Measurements from ENCODE around the gene INPP5A.

DNA sequence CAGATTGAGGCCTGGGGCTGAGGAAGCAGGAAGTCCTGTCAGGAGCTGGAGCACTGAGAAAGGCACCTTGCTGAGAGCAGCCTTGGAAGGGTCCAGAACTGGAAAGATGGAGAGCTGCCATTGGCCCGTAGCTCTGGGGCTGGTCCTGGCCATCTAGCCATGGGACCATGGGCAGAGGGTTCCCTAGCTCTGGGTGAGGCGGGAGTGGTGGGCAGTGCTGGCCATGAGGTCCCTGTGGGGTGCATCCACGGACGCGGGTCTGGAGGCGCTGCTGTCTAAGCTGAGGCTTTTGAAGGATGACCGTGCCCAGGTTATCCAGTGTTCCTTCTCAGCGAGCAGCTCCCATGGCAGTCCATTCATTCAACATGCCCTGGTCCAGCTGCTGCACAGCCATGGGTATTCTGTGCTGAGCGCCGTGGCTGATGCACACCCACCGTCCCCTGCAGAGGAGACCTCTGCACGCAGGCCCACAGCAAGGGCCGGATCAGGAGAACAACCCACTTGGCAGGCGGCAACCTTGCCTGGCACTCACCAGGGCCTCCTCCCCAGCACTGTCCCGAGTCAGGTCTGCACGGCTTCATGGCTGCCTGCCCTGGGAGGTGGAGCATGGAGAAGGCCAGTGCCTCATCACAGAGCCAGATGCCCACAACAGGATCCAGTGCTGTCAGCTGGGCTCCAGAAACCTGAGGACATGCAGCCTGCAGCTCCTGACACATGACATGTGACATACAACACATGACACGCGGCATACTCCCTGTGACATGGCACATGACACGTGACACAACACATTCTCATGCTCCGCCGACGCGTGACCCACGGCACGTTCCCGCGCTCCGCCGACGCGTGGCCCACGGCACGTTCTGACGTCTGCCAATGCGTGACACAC is 121.9 kb downstream of the INPP5A start:
- TF ChIP-seq, protein P1, sequence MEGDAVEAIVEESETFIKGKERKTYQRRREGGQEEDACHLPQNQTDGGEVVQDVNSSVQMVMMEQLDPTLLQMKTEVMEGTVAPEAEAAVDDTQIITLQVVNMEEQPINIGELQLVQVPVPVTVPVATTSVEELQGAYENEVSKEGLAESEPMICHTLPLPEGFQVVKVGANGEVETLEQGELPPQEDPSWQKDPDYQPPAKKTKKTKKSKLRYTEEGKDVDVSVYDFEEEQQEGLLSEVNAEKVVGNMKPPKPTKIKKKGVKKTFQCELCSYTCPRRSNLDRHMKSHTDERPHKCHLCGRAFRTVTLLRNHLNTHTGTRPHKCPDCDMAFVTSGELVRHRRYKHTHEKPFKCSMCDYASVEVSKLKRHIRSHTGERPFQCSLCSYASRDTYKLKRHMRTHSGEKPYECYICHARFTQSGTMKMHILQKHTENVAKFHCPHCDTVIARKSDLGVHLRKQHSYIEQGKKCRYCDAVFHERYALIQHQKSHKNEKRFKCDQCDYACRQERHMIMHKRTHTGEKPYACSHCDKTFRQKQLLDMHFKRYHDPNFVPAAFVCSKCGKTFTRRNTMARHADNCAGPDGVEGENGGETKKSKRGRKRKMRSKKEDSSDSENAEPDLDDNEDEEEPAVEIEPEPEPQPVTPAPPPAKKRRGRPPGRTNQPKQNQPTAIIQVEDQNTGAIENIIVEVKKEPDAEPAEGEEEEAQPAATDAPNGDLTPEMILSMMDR (IDR thresholded peaks at IDR 0.05): no peak
- no peak for TF ChIP-seq POLR2A (IDR thresholded peaks at IDR 0.05)

Data from lower leg skin (tissue), 3 donors.